HG03045 (cell line): ENCODE data around the gene IRX4.
"Not testable (repeated sequence)": the region's sequence is repeated elsewhere in the genome, so short reads cannot be mapped to it uniquely, and the experiment has no call there.

ENCODE experiments used
- ATAC-seq: cut with Tn5 transposase; IDR thresholded peaks from one replicate; pipeline ENCODE4 v1.9.1; 2021; ENCODE audit warnings: mild to moderate bottlenecking, moderate library complexity; ENCODE audit not compliant: unreplicated experiment

The IRX4 gene

GRCh38 chr5:1879292-1880263 lies 3.1 kb downstream of the IRX4 start:
- no peak for ATAC-seq

- ATAC-seq: no peak
Observed at GRCh38 chr5:1878050-1878849, 4.5 kb downstream of the IRX4 start.

GRCh38 chr5:1877103-1878049 lies 5.3 kb downstream of the IRX4 start:
- ATAC-seq: no peak

GRCh38 chr5:1876660-1877064 lies 6.1 kb downstream of the IRX4 start:
- no peak for ATAC-seq

- no peak for ATAC-seq
Observed at GRCh38 chr5:1875843-1876659, 6.7 kb downstream of the IRX4 start.

- ATAC-seq: no peak
Observed at GRCh38 chr5:1875281-1875842, 7.4 kb downstream of the IRX4 start.

- no peak for ATAC-seq
Observed at GRCh38 chr5:1874771-1875220, 7.9 kb downstream of the IRX4 start.

GRCh38 chr5:1874348-1874747 lies 8.4 kb downstream of the IRX4 start:
- no peak for ATAC-seq

GRCh38 chr5:1873243-1873959 lies 9.3 kb downstream of the IRX4 start:
- no peak for ATAC-seq

- ATAC-seq: no peak
Observed at GRCh38 chr5:1871441-1871840, 11.3 kb downstream of the IRX4 start.

GRCh38 chr5:1870435-1871272 lies 12.1 kb downstream of the IRX4 start:
- ATAC-seq: not testable (repeated sequence)

GRCh38 chr5:1868886-1869475 lies 13.7 kb downstream of the IRX4 start:
- ATAC-seq: no peak

- ATAC-seq: no peak
Observed at GRCh38 chr5:1867815-1868143, 14.9 kb downstream of the IRX4 start.

- ATAC-seq: no peak
Observed at GRCh38 chr5:1867114-1867814, 15.5 kb downstream of the IRX4 start.

GRCh38 chr5:1865948-1866347 lies 16.8 kb downstream of the IRX4 start:
- no peak for ATAC-seq

- no peak for ATAC-seq
Observed at GRCh38 chr5:1865486-1865885, 17.2 kb downstream of the IRX4 start.

- no peak for ATAC-seq
Observed at GRCh38 chr5:1864896-1865440, 17.8 kb downstream of the IRX4 start.
